GM21526 (cell line): ENCODE results near the gene GFI1B.
"Not testable (repeated sequence)": the region's sequence is repeated elsewhere in the genome, so short reads cannot be mapped to it uniquely, and the experiment has no call there.

ENCODE experiments used
- ATAC-seq: cut with Tn5 transposase; IDR thresholded peaks from one replicate; pipeline ENCODE4 v1.9.1; 2021; ENCODE audit warnings: moderate library complexity; ENCODE audit not compliant: unreplicated experiment, low FRiP score

The GFI1B gene

GRCh38 chr9:132965478-132965877, 13.0 kb upstream of the GFI1B start:
- ATAC-seq = no peak

DNA sequence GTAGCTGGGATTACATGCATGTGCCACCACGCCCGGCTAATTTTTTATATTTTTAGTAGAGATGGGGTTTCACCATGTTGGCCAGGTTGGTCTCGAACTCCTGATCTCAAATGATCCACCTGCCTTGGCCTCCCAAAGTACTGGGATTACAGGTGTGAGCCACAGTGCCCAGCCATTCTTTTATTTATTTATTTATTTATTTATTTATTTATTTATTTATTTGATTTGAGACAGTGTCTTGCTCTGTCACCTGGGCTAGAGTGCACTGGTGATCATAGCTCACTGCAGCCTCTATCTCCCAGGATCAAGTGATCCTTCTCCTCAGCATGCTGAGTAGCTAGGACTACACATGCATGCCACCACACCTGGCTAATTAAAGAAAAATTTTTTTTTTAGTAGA, 10.6 kb upstream of the GFI1B start:
- not testable (repeated sequence) for ATAC-seq

GRCh38 chr9:132969783-132970182, 8.7 kb upstream of the GFI1B start:
- no peak for ATAC-seq

DNA sequence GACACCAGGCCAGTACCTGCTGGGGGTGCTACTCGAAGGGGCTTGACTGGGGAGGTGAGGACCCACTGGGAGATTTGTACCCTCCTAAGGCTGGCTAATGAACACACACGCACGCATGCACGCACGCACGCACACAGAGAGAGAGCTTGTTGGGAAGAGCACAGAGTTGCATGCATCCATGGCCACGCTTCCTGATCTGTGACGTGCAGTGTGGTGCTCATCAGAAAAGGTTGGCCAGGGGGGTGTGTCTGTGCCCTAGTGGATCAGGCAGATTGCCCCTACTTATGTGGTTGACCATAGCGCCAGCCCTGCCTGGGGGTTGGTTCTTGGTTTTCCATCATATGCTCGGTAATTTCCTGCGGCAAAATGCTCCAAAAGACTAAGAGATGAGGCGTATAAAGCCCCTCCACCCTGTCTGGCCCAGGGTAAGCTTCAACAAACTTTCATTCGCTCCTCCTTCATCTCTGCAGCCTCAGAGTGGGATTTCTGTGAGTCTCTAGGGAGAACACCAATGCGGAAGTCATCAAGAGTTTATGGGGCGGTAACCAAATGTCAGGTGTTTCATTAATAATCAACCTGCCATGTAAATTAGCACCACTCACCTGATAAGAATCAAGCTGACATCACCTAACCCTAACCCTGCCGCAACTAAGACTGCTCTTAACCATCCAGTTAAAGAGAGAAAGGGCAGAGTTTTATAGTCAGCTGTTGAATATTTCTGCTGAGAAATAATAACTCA, 8.0 kb upstream of the GFI1B start:
- no peak for ATAC-seq

DNA sequence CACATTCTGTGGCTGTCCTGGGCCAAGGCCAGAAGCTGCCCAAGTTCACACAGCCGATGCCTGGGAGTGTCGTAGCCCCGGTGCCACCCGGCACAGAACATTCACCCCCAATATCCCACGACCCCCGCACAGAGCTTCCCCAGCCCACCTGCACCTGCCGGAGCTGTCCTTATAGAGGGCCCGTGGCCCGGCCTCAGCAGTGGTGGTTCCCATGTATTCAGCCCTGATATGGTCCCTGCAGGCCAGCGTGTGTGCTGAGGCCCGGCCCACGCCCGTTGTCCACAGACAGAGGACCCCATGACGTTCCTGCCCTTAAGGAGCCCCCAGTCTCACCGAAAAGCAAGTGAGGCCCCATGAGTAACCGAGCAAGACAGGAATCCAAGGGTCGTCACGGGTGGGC, 5.3 kb upstream of the GFI1B start:
- ATAC-seq = no peak

GRCh38 chr9:132973713-132974112, 4.8 kb upstream of the GFI1B start:
- no peak for ATAC-seq

GRCh38 chr9:132975961-132976360, 2.5 kb upstream of the GFI1B start:
- ATAC-seq = no peak

DNA sequence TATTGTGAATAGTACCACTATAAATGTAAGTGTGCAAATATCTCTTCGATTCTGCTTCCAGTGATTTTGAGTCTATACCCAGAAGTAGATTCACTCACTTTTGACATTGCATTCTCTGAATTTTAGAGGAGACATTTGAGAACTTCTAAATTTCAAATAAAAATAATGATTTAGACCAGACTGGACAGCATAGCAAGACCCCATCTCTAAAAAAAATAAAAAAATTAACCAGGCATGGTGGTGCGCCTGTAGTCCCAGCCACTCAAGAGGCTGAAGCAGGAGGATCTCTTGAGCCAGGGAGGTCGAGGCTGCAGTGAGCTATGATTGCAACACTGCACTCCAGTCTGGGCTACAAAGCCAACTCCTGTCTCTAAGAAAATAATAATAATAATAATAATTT, 1.9 kb upstream of the GFI1B start:
- no peak for ATAC-seq

DNA sequence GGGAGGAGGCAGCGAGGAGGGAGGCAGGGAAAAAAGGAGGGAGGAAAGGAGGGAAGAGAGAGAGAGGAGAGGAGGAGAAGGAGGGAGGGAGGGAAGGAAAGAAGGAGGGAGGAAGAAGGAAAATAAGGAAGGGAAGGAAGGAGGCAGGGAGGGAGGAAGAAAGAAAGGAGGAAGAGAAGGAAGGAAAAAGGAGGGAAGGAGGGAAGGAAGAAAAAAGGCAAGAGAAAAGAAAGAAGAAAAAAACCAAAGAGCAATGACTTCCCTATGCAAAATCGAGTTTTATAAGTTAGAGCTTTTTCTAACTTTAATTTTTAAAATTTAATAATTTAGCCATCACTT, 413 bp upstream of the GFI1B start:
- ATAC-seq = no peak

GRCh38 chr9:132980157-132980556, 1.7 kb downstream of the GFI1B start:
- no peak for ATAC-seq

DNA sequence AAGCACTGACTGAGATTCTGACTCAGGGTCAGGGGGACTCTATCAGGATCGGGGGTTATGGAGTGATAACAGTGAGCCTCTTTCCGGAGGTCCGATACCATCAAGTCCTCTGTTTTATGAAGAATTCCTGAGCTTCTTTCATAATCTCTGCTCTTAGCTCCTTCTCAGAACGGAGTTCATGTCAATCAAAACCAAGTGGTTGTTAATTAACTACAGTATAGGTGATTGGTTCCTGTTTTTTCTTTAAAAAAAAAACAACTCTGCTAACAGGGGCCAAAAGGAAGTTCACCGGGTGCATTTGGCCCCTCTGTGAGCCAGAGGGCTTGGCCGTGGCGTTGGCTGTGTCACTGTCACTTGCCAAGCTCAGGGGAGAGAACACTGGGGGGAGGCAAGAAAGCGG, 4.0 kb downstream of the GFI1B start:
- ATAC-seq = no peak

DNA sequence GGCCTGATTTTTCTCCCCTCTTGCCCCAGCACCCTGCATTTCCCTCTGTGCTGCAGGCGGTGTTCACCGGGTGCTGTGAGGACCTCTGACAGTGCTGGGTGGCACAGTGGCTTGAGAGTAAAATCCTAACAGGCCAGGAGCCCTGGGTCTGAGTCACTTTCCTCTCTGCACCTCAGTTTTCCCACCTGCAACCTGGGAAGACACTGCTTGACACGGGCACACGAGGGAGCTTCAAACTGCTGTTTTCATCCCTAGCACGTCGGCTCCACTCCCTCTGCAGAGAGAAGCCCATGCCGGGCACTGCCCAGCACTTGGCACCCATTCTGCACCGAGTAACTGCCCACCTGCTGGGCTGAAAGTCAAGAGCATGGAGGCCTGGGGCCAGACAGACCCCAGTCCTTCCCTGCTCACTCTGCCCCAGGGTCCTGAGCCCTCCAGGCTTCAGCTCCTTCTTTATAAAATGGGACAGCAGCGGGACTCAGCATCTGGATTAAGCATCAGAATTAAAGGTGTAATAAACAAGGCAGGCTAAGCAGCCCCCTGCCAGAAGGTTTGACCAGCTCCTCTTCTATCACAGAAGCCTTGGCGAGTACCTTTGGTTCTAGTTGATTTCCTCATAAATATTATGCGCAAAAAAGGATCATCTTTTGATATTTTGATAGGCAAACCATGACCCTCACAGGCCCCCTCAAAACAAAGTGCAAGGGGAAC, 5.2 kb downstream of the GFI1B start:
- no peak for ATAC-seq

DNA sequence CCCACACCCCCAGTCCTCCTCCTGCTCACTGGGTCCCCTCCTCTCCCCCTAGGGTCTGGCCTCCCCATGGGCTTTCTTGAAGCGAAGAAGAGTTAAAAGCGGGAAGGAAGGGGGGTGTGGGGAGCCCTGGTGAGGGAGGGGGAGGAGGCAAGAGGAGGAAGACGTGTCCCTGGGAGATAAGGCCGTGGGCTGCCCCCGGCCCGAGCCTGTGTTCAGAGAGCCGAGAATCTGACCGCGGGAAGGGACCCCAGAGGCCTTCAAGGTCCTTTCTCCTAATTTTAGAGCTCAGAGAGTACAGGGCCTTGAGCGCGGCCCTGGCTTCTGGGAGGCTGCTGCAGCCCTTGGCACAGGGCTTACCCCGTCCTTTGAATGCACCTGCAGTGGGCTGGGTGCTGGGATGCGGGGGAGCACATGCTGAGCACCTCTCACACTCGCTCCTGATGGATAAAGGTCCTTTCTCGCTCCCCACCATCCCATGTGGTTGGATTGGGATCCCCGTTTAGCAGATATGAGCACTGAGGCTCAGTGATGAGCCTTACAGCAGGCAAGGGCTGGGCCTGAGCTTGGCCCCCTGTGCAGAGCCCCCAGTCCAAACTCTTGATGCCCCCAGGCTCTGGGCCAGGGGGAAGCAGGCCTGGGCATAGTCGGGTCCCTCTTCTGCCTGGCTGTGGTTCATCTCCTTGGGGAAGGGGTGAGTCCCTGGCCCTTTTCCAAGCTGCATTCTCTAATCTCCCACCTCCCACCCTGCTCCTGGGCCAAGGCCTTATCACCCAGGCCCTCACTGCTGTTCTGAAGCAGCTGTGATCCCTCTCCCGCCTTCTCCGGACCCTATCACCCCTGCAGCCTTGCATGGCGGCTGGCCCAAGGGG, 5.9 kb downstream of the GFI1B start:
- ATAC-seq = no peak

GRCh38 chr9:132985071-132985350, 6.5 kb downstream of the GFI1B start:
- no peak for ATAC-seq

- no peak for ATAC-seq
Observed at GRCh38 chr9:132985489-132985888, 7.0 kb downstream of the GFI1B start.

DNA sequence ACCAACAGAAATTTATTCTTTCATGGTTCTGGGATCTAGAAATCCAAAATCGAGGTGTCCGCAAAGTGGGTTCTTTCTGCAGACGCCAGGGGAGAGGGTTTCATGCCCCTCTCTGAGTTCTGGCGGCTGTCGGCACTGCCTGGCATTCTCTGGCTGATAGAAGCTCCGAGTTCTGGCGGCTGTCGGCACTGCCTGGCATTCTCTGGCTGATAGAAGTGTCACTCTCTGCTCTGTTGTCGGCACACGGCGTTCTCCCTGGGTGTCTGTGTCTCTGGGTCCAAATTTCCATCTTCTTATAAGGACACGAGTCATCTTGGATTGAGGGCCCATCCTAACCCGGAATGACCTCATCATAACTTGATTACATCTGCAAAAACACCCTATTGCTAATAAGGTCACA, 7.6 kb downstream of the GFI1B start:
- no peak for ATAC-seq

GRCh38 chr9:132986640-132987620, 8.4 kb downstream of the GFI1B start:
- ATAC-seq = no peak

GRCh38 chr9:132988244-132989013, 9.9 kb downstream of the GFI1B start:
- no peak for ATAC-seq

DNA sequence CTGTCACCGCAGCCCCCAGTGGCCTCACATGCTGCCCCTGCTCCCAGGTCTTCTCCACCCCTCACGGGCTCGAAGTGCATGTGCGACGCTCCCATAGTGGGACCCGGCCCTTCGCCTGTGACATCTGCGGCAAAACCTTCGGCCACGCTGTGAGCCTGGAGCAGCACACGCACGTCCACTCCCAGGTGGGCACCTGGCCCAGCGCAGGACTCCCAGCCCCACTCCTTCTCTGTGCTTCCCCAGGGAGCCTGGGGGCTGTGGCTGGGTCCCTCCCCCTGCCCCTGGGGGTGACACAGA, 10.5 kb downstream of the GFI1B start:
- ATAC-seq = no peak

DNA sequence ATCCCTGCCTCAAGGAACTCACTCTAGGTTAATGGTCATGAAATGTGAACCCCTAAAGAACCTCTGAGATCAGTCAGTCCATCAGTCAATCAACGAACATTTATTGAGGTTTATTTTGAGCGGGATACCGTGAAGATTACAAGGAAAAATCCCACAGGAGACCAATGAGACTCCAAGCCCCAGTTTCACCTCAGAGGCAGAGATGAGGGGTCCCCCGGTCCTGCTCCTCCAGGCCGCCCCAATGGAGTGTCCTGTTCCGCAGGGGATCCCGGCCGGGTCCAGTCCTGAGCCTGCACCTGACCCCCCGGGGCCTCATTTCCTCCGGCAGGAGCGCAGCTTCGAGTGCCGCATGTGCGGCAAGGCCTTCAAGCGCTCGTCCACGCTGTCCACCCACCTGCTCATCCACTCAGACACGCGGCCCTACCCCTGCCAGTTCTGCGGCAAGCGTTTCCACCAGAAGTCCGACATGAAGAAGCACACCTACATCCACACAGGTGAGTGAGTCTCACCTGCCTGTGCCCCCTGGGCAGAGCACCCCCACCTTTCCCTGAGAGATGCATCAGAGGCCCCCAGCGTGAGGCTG, 11.0 kb downstream of the GFI1B start:
- no peak for ATAC-seq
